ENCODE data around the gene ANKRD39.

DNA sequence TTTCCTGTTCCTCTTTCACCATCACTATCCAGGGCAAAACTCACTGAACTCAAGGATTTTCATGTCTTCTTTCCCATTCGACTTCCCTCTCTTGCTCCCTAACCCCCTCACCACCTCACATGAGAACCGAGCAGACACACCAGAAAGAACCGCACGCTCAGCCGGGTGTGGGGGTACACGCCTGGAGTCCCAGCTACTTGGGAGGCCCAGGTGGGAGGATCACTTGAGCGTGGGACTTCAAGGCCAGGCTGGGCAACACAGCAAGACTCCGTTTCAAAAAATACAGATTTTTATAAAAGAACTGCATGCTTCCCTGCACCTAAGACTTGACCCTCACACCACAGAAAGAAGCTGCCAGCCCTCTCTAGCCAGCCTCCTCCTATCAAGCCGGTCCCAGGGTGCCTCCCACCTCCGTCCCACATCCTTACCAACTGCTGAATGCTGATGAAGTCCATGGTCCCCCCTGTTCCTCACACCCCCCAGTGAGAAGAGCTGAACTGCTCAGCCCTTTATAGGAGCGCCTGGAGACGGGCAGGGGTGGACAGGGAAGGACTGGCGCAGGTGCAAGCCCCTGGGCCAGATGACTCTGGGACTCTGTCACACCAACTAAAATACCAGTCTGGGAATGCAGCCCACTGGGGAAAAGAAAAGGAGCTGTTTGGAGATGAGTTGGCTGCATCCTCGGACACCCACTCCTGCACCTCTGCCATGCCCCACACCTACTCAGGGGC lies 14.1 kb downstream of the ANKRD39 start, which contains the start of gene ANKRD23:
- TF ChIP-seq POLR2AphosphoS5 (IDR thresholded peaks at IDR 0.05; ENCODE audit: low read depth, low read length) = no peak
- TF ChIP-seq SPI1 (IDR thresholded peaks at IDR 0.05; ENCODE audit: low read depth, low read length) = no peak
- no peak for TF ChIP-seq POLR2A (IDR thresholded peaks at IDR 0.05; ENCODE audit: low read depth, low read length)
- TF ChIP-seq POU2F2 (IDR thresholded peaks at IDR 0.05; ENCODE audit: low read depth, low read length) = no peak
- TF ChIP-seq TAF1 (IDR thresholded peaks at IDR 0.05; ENCODE audit: low read depth, low read length) = no peak
- TF ChIP-seq PAX5 (IDR thresholded peaks at IDR 0.05; ENCODE audit: insufficient read depth, low read length, severe bottlenecking) = no peak

All from GM12891 (cell line).